Renal cortex interstitium (tissue), 11 donors: ENCODE results near the gene AAR2. TPM values are rescaled to one million over a fixed set of nuclear protein-coding genes. Genes with fewer than 3 reads are reported as not detected.

Experiments used
- DNase-seq, 11 donors: peaks; one replicate each; pipeline ENCODE4 v3.0.0-alpha.2; 2013; ENCODE audit warnings: low read depth in 9 of 11, low spot score in 4 of 11; ENCODE audit errors: extremely low read depth in 1 of 11
- polyA plus RNA-seq, 3 donors: library from polyadenylated mRNA; unstranded; fragments of 120-200 nt; gene quantifications; one replicate each; pipeline ENCODE4 v1.2.1, GENCODE V29; 2013; ENCODE audit not compliant: insufficient read length in 3 of 3

The AAR2 gene
- polyA plus RNA-seq, 3 donors: 41.0 to 44.1 (median 42.1) TPM

DNA sequence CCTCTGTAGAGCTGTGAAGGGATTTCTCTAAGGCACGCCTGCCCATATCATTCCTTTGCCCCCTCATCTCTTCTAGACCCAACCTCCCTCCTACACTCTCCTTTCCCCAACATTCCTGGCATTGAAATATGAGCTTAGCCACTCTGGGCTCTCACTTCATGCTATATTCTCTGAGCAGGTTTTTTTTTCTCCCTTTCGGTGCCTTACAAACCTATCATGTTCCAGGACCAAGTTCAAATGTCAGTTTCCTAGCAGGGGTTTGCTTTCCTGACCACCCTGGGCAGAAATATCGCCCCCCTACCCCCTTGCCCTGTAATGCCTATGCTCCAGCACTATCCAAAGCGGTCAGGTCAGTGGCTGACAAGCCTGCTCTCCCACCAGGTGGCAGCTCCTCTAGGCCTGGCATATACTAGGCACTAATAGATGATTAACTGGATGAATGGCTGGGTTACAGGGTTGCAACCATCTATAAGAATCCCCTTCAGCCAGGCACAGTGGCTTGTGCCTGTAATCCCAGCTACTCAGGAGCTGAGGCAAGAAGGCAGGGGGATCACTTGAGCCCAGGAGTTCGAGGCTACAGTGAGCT, 25.7 kb upstream of the AAR2 start:
- peak in 9 of 11 donors; percentile 9 to 56 (median 39) for DNase-seq

DNA sequence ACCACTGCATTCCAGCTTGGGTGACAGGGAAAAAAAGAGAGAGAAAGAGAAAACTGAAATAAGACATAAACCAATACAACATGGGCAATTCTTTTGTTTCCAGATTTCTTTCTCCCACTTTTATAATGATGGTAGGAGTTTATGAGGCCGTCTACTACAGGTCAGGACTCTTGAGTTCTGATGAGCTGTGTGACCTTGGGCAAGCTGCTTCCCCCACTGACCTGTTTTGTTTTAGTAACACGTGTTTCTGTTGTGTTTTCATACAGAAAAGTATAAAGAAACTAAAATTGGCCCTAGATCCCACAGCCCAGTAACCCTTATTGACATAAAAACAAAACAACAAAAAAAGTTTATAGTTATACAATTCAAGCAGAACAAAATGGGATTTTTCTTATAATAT, 22.9 kb upstream of the AAR2 start:
- no peak for DNase-seq

DNA sequence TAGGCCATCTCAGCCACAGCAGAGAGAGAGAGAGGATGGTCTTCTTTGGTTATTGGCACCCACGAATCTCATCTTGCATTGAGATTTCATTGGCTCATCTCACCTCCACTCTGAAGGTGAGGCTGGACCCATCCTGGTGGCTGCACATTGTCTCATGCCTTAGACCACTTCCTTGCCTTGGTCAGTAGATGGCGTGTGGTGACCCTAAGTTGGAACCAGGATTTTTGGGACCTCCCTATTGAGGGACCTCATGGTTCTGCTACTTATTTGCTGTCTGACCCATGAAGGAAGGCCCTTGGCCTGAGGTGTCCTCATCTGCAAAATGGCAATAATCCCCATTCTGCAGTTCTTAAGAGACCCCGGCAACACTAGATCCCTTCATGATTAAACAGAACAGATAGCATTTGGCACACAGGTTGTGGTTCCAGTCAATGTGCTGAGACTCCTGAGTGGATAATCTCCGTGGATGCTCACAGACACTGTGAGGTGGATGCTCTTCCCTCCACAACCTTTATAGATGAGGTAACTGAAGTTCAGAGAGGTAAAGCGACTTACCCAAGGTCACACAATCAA, 21.5 kb upstream of the AAR2 start:
- DNase-seq: no peak

DNA sequence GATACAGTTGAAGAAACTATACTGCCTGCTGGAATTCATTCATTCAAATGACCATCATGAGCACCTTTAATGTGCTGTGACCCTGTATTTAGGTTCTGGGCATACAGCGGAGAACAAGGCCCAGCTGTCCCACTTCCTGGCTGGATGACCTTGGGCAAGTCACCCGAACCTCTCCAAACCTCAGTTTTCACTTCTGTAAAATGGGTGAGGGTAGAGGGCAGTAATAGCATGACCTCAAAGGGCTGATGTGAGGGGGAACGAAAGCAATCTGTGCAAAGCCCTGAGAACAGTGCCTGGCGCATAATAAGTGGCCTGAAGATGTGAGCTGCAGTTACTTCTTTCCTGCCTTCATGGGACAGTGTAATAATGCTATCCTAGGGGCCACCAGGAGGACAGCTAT, 20.5 kb upstream of the AAR2 start:
- DNase-seq: no peak

DNA sequence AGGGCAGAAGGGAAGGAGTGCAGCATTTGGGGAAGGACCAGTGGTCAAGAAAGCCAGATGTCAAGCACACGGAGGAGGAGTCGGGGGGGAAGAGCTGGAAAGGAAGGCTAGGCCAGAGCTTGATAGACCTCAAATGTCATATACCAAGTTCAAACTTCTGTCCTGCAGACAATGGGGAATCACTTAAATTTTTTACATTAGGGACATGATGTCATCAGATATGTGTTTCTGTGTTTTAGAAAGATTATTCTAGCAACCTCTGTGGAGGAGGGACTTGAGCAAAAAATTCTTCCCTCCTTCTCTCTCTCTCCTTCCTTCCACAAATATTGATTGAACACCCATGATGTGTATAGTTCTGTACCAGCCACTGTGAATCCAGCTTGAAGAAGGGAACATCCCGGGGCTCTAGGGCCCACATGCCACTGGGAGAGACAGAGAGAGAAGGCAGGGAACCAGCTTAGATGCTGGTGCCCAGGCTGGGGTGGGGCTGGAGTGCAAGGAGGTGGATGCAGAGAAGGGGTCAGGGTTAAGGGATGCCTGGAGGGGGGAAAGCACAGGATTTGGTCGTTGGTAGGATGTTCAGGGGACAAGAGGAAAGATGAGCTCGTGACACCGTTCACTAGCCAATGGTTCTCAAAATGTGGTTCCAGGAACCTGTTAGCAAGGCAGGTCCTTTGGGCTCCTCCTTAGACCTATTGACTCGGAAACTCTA, 19.8 kb upstream of the AAR2 start:
- no peak for DNase-seq

DNA sequence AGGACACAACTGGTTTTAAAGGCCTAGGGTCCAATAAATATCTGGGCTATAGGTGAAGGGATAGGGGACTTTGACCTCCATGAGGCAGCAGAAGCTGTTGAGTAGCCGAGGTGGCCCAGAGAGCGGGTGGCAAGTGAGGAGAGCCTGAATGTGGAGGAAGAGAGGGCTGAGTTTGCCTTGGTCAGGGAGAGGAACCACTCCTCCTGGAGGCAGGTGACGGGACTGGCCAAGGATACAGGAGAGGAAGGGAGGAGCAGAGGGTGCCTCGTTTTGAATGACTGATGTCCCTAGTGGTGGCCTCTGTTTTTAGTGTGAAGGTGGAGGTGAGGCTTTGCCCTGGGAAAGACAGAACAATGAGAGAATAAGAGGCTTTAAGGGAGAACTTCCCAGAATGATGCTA, 19.1 kb upstream of the AAR2 start:
- DNase-seq: no peak

DNA sequence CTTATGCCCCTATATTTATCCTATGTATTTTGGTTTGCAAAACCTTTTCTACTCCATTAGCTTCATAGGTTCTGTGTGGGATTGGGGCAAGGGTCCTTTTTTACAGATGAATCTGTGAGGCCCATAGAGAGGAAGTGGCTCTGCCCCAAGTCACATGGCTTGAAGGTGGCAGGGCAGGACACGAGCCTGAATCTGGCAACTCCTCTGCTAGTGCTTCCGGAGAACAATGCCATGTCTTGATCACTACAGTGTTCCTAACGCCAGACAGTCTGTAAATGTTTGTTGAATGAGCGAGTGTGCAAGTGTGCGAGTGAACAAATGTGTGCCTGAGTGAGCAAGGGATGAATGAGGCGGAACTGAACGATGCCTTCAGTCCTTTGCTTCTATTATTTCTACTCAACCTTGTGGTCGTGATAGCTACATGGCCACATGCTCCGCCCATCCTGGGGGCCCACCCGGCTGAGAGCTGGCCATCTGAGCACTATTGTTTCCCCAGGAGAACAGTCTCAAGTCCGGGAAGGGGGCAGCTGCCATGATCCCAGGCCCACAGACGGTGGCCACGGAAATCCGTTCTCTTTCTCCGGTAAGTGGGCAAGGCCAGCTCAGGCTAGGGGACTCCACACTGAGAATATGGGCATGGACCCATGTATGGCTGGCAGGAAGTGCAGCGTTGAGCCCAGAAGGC, 17.8 kb upstream of the AAR2 start:
- DNase-seq: no peak

DNA sequence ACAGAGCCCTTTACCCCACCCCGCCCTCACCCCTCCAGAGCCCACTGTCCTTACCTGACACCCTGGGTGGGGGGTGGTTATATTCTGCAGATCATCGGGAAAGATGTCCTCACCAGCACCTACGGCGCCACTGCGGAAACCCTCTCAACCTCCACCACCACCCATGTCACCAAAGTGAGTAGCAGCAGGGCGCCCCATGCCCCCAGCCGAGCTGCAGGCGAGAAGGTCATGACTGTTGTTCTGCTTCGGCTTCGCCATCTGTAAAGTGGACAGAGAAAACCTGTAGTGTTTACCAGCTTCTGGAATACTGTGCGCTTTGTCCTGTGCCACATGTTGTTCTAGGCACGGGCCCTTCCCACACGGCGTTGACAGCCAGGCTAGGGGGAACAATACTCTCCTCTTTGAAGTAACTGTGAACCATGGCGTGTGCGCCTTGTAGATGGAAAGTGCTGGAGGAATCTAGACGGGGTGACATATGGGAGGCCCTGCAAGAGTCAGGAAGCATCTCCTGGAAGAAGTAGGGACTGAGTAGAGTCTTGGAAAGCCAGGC, 16.5 kb upstream of the AAR2 start:
- DNase-seq: no peak

DNA sequence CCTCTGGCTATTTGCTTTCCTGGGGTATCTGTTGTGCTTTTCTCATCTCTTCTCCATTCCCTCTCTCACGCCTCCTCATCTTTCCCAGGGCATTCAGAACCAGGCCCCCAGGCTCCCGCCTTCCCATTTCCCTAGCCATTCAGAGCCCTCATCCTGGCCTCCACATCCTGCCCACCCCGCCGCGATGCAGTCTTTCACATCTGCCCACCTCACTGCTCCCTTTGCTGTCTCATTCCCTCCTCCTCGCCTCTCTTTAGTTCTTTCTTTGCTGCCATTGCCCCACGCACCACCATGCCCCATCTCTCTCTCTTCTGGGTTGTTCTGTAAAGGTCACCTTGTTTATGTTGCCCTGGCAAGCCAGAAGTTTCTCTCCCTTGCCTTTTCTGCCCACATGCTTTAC, 10.6 kb upstream of the AAR2 start:
- DNase-seq: no peak

DNA sequence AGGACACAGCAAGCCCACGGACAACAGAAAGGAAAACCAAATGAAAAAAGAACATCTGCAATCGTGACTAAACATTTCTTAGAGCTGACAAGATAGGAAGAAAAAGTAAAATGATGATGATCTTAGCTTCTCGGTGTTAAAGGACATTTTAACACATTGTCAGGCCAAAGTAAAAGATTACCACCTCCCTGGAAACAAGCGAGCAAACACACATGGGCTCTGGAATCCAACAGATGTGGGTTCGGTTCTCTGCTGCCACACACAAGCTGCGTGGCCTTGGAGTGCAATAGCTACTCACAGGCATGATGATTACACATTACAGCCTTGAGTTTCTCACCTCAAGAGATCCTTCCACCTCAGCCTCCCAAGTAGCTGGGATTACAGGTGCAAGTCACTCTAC, 7.5 kb upstream of the AAR2 start:
- no peak for DNase-seq

DNA sequence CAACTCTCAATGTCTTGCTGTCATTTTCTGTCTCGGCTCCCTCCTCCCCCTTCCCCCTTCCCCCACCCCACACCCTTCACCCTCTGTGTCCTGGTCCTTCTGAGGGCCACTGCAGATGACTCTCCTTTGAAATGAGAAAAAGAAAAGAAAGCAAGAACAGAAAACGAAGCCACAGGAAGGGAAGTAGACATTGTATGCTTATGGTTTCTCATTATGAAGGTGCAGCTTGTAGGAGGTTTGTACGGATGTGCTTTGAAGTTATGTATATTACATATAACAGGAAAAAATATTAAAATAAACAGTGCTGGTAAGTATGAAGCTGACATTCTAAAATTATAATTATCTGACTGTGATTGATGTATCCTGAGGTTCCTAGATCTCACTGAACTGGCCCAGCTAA, 6.3 kb upstream of the AAR2 start:
- DNase-seq: no peak

DNA sequence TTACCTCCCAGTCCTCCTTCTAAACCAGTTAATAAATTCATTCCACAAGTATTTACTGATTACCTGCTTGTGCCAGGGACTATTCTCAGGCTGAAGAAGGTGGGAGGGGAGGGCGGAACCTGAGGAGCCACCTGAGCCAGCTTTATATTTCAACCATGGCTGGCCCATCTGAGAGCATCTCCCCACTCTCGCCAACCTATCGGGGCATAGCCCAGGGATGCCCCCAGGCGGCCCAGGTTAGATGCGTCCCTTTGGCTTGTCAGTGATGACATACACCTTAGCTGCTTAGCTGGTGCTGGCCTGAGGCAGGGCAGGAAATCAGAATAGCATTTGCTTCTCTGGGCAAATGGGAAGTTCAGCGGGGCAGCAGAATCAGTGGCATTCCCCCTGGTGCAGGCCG, 4.9 kb upstream of the AAR2 start:
- no peak for DNase-seq

DNA sequence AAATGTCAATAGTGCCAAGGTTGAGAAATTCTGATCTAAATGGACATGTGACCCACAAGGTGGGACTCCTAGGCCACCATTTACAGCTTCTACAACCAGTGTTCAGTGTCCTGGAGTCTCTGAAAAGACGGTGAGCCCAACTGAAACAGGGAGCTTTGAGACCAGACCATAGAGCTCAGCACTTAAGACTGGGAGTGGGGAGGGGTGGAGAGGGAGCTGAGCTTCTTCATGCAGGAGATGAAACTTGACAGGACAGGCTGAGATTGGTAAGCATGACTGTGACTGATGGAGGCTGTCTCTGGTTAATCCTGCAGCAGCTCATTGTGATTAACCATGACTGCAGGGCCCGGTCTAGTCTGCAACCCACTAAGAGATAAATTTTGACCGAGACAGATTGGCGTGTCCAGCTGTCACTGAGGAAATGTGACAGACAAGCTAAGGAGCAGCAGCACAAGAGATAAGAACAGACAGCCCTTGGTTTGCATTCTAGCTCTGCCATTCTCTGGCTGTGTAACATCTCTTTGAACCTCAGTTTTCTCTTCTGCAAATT, 1.4 kb upstream of the AAR2 start:
- no peak for DNase-seq

DNA sequence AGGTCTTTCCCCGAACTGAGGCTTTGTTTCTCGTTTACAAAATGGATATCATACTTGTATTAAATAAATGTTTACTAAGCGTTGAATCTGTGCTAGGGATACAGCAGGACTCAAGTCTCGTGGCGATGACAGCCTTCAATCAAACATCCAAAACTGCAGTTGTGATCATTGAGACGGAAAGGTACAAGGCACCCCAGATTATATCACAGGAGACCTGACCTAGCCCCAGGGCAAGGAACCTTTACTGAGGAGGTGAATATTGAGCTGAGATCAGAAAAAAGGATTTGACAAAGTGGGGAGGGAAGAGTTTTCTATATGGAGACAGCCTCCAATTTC, 476 bp downstream of the AAR2 start:
- peak in 1 of 11 donors; percentile 1 for DNase-seq

DNA sequence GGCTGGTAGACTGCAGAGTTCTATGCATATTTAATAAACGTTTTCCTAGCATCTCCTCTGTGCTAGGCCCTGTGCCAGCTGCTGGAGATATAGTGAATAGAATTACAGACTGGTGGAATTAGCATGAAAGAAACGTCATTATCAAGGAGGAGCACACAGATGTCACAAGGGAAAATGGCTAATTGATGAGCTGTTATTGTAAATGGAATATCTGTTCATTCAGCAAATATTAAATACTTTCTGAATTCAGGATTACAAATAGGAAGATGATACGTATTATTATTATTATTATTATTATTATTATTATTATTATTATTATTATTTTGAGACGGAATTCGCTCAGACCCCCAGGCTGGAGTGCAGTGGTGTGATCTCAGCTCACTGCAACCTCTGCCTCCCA, 1.2 kb downstream of the AAR2 start:
- no peak for DNase-seq

DNA sequence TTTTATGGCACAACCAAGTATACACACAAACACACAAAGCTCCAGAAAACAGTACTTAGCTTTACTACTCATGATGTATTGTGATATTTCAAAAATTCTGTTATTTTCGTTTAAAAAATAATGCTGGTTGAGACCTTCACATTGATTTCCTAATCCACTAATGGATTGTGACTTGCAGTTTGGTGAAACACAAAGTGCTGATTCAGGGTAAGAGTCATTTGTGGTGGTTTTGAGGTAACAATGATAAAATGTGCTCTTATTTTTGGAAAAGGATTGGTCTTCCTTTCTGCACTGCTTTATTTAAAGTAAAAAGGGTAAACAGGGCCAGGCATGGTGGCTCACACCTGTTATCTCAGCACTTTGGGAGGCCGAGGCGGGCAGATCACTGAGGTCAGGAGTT, 1.9 kb downstream of the AAR2 start:
- no peak for DNase-seq

DNA sequence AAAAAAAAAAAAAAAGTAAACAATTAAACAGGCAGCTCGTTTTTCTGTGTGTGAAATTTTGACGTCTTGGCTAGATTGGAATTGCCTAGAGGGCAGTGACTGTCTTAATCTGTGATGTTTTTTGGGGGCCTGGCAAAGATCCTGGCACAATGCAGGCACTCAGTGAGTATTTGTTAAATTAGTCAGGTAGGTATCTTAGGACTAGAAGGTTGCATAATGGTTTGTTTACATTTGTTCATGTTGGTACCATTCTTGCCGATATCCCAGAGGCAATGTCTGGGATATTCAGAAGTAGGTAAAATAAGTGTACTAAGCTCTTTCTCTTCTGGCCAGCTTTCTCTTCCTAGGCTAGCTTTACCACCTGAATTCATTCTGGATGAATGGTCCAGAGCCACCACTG, 2.5 kb downstream of the AAR2 start:
- DNase-seq: no peak

DNA sequence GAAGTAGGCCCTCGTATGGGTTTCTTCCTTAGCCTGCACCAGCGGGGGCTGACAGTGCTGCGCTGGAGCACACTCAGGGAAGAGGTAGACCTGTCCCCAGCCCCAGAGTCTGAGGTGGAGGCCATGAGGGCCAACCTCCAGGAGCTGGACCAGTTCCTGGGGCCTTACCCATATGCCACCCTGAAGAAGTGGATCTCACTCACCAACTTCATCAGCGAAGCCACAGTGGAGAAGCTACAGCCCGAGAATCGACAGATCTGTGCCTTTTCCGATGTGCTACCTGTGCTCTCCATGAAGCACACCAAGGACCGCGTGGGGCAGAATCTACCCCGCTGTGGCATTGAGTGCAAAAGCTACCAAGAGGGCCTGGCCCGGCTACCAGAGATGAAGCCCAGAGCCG, 3.8 kb downstream of the AAR2 start:
- DNase-seq: no peak

DNA sequence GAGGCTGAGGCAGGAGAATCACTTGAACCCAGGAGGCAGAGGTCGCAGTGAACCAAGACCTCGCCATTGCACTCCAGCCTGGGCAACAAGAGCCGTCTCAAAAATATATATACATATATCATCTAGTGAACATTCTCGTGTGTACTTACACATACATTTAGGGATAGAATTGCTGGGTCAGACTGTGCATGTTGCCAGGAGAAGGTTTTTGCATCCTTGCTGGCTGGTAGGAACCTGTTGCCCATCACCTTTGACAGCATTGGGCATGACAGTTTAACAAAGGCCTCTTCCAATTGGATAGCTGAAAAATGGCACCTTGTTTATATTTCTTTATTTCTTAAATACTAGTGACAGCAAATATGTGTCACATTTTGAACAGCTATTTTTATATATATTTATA, 5.4 kb downstream of the AAR2 start:
- DNase-seq: no peak

DNA sequence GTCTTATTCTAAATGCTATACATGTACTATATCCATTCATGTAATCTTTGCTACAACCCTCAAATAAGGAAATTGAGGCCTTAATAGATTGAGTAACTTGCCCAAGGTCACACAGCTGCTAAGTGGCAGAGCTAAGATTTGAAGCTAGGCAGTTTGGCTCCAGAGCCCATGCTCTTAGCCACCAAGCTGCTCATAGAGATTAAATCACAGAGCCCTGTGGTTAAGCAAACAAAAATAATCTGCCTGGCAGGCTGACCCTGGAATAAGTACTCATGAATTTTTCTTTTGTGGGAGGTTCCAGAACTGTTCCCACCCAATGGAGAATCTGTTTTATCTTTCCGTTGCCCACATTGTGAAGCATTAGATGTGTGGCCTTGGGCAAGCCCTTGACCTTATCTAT, 7.4 kb downstream of the AAR2 start:
- DNase-seq: no peak
